ENCODE measurements around the gene MRPS2. TPM values are rescaled to one million over a fixed set of nuclear protein-coding genes. Genes with fewer than 3 reads are reported as not detected.

MRPS2 gene
- total and polyA plus RNA-seq, 12 donors = 28.6 to 82.9 (median 47.8) TPM

DNA sequence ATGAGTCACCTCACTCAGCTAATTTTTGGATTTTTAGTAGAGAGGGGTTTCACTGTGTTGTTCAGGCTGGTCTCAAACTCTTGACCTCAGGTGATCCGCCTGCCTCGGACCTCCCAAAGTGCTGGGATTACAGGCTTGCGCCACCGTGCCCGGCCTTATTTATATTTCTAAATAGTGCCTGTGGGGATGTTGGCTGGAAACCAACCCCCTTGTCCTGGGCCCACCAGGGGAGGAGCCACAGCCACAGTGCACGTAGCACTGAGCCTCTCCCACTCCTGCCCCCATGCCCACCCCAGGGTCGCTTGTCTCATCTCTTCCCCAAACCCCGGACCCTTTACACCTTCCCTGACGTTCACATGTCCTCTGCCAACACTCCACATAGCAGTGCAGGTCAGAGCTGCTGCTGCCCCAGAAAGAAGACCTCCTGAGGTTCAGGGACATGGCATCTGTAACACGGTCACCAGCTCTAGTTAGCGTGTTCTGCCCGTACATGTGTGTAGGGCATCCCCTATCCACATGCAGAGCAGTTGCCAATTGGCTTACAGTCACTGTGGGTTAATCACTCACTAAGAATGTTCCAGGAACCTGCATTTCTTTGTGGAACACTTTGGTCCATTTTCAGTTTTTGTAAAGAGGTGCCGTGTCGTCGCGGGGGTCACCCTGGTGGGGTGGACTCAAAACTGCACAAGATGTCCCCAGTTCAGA, 10.2 kb upstream of the MRPS2 start:
- H3K9me3 ChIP-seq = no peaks in the 10 kb centered on the region
- DNase-seq = no peak
- 91 to 93% methylated on average over 16 of the region's 16 CpGs for WGBS, 2 donors
- no peaks in the 10 kb centered on the region for H3K27me3 ChIP-seq
- ATAC-seq = no peak
- intact Hi-C loops (cut with DNase I) = no loop called here
- TF ChIP-seq, protein P1, sequence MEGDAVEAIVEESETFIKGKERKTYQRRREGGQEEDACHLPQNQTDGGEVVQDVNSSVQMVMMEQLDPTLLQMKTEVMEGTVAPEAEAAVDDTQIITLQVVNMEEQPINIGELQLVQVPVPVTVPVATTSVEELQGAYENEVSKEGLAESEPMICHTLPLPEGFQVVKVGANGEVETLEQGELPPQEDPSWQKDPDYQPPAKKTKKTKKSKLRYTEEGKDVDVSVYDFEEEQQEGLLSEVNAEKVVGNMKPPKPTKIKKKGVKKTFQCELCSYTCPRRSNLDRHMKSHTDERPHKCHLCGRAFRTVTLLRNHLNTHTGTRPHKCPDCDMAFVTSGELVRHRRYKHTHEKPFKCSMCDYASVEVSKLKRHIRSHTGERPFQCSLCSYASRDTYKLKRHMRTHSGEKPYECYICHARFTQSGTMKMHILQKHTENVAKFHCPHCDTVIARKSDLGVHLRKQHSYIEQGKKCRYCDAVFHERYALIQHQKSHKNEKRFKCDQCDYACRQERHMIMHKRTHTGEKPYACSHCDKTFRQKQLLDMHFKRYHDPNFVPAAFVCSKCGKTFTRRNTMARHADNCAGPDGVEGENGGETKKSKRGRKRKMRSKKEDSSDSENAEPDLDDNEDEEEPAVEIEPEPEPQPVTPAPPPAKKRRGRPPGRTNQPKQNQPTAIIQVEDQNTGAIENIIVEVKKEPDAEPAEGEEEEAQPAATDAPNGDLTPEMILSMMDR (IDR thresholded peaks at IDR 0.05) = no peak
- no peak overlapping the region for H3K27ac ChIP-seq
- H3K4me3 ChIP-seq = no peak overlapping the region
- H3K4me1 ChIP-seq = no peaks in the 10 kb centered on the region
- peaks cover 0 to 48% (median 13%) of the 10 kb centered on the region in 9 donors for H3K36me3 ChIP-seq

DNA sequence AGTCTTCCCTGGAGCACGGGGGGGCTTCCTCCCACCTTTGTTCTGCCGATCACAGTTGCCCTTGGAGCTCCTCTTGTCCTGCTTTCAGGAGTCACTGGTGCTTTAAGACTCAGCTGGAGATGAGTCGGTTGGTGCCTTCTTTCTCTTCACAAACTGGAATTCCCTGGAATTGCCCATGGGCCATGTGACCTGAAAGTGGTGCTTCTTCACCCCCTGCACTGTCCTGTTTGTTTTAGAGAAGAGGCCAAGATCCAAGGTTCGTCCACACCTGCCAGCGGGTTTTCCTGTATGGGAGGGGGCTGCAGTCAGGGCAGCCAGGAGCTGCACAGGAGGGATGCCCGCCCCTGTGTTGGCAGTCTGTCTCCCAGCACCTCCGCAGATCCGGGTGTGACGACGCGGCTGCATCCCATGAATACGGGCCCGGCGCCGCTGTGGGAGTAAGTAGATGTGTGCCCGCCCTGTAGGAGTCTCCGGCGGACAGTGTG, 9.5 kb upstream of the MRPS2 start:
- peaks cover 0 to under 1% (median 0%) of the 10 kb centered on the region in 9 donors for H3K4me1 ChIP-seq
- H3K36me3 ChIP-seq = peaks cover 0 to 41% (median 7%) of the 10 kb centered on the region in 9 donors
- intact Hi-C loops (cut with DNase I) = no loop called here
- no peak for DNase-seq
- no peak overlapping the region for H3K4me3 ChIP-seq
- TF ChIP-seq, protein P1 (IDR thresholded peaks at IDR 0.05) = no peak
- H3K27ac ChIP-seq = no peak overlapping the region
- H3K9me3 ChIP-seq = no peaks in the 10 kb centered on the region
- WGBS, 2 donors = 82 to 87% methylated on average over 18 of the region's 18 CpGs
- no peaks in the 10 kb centered on the region for H3K27me3 ChIP-seq
- ATAC-seq = no peak

DNA sequence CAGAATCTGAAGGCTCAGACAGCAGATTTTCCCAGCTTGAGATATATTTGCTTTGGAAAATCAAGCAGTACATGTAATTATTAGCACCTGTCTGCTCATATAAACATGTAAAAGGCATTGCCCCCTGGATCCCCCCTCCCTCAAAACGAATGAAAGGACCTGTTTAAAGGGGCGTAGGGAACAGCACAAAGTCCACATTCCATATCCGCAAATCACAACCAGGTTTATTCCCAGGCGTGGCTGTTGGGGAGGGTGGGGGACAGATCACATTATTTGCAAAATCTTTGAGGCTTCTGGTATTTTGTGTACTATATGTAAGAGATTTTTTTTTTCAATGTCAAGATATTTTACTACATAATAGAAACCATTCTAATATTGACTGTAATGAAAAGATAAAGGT, 8.7 kb upstream of the MRPS2 start:
- WGBS, 2 donors = 84% methylated on average over 4 of the region's 4 CpGs
- no peak overlapping the region for H3K27ac ChIP-seq
- ATAC-seq = no peak
- no peak for DNase-seq
- H3K36me3 ChIP-seq = peaks cover 0 to 33% (median 0%) of the 10 kb centered on the region in 9 donors
- H3K4me1 ChIP-seq = peaks cover 0 to 4% (median 0%) of the 10 kb centered on the region in 9 donors
- H3K27me3 ChIP-seq = no peaks in the 10 kb centered on the region
- no peaks in the 10 kb centered on the region for H3K9me3 ChIP-seq
- intact Hi-C loops (cut with DNase I) = no loop called here
- TF ChIP-seq, protein P1 (IDR thresholded peaks at IDR 0.05) = no peak
- H3K4me3 ChIP-seq = no peak overlapping the region

DNA sequence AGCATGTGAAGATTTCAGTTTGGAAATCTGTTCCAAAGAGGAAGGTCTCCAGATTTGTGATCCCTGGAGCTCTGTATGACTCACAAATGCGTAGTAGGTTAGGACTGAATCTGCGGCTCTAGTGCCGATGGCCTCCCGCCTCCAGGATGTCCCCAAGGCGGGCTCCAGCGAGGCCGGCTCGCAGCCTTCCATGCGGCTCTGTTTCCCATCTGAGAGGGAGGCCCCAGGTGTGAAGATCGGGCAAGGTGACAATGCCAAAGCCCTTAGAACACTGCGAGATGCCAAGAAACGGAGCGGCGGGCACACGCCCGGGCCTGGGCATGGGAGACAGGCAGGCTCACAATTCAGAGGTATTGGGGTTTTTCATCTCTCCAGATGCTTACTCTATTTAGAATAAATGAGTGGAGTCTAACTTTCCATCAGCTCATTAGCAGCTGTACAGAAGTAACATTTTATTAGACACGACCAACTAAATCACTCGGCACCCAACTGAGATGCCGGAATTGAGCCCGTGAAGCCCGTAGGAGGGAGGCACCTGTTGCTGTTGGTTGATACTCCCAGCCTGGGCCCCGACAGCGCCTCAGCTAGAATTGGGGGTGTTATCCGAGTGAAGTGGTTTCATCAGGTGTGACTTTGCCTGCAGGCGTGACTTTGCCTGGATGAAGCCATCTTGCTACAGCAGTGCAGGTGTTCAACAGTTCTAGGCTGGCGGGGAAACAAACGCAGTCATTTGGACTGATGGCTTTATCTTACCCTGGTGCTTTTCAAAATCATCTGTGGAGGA, 7.4 kb upstream of the MRPS2 start:
- TF ChIP-seq, protein P1 (IDR thresholded peaks at IDR 0.05) = no peak
- intact Hi-C loops (cut with DNase I) = no loop called here
- WGBS, 2 donors = 86 to 89% methylated on average over 27 of the region's 27 CpGs
- Histone ChIP-seq H3K27ac (no peak overlapping the region), H3K27me3 (no peaks in the 10 kb centered on the region), H3K36me3 (peaks cover 0 to 20% (median 0%) of the 10 kb centered on the region in 9 donors), H3K4me1 (peaks cover 0 to 4% (median 0%) of the 10 kb centered on the region in 9 donors), H3K9me3 (no peaks in the 10 kb centered on the region), H3K4me3 (no peak overlapping the region)
- ATAC-seq (no peak), DNase-seq (no peak)

Measured in heart right ventricle (tissue), 16 donors.